ENCODE measurements around the gene LIAS. TPM values are rescaled to one million over a fixed set of nuclear protein-coding genes. Genes with fewer than 3 reads are reported as not detected.

Gene LIAS
- total RNA-seq, 1 donor from 2014 or later: 9.6 TPM

GRCh38 chr4:39480902-39481695 lies 22.2 kb downstream of the LIAS start:
- Histone ChIP-seq H3K9ac (ENCODE audit: low read length) (no peak overlapping the region), H3K4me2 (ENCODE audit: low read length) (no peak overlapping the region), H3K27me3 (ENCODE audit: insufficient read depth, low read length) (no peaks in the 10 kb centered on the region), H3K9me3 (ENCODE audit: insufficient read depth, low read depth, low read length) (peaks cover 4% of the 10 kb centered on the region), H3K79me2 (ENCODE audit: insufficient read depth, low read length) (no peaks in the 10 kb centered on the region), H3K4me1 (ENCODE audit: insufficient read depth, low read length) (no peaks in the 10 kb centered on the region), H2AFZ (ENCODE audit: low read depth, low read length) (no peak overlapping the region), H3K36me3 (ENCODE audit: insufficient read depth, low read length) (no peaks in the 10 kb centered on the region), H3K27ac (ENCODE audit: low read depth, low read length) (no peak overlapping the region), H3K4me3 (ENCODE audit: insufficient read depth, low read depth, low read length) (no peak overlapping the region), H4K20me1 (ENCODE audit: insufficient read depth, low read length) (no peaks in the 10 kb centered on the region)
- Mint-ChIP-seq H3K27me3 (ENCODE audit: low read depth, unreplicated experiment) (no peaks in the 10 kb centered on the region), H3K27ac (ENCODE audit: unreplicated experiment) (no peak overlapping the region), H3K36me3 (ENCODE audit: low read depth, unreplicated experiment) (peaks cover 6% of the 10 kb centered on the region), H3K4me1 (ENCODE audit: low read depth, unreplicated experiment) (no peaks in the 10 kb centered on the region), H3K4me3 (ENCODE audit: unreplicated experiment) (no peak overlapping the region), H3K9me3 (ENCODE audit: unreplicated experiment) (peaks cover 13% of the 10 kb centered on the region)
- DNase-seq (ENCODE audit: low read depth) (no peak), FAIRE-seq (no peak)
- TF ChIP-seq, protein P1, sequence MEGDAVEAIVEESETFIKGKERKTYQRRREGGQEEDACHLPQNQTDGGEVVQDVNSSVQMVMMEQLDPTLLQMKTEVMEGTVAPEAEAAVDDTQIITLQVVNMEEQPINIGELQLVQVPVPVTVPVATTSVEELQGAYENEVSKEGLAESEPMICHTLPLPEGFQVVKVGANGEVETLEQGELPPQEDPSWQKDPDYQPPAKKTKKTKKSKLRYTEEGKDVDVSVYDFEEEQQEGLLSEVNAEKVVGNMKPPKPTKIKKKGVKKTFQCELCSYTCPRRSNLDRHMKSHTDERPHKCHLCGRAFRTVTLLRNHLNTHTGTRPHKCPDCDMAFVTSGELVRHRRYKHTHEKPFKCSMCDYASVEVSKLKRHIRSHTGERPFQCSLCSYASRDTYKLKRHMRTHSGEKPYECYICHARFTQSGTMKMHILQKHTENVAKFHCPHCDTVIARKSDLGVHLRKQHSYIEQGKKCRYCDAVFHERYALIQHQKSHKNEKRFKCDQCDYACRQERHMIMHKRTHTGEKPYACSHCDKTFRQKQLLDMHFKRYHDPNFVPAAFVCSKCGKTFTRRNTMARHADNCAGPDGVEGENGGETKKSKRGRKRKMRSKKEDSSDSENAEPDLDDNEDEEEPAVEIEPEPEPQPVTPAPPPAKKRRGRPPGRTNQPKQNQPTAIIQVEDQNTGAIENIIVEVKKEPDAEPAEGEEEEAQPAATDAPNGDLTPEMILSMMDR (IDR thresholded peaks at IDR 0.05; ENCODE audit: insufficient read depth, low read depth, low read length): no peak
- no peak for TF ChIP-seq EZH2 (IDR thresholded peaks at IDR 0.05; ENCODE audit: insufficient read depth, low read length)

- Histone ChIP-seq H3K9me3 (ENCODE audit: insufficient read depth, low read depth, low read length) (peaks cover 4% of the 10 kb centered on the region), H3K9ac (ENCODE audit: low read length) (no peak overlapping the region), H3K4me1 (ENCODE audit: insufficient read depth, low read length) (no peaks in the 10 kb centered on the region), H3K36me3 (ENCODE audit: insufficient read depth, low read length) (no peaks in the 10 kb centered on the region), H3K79me2 (ENCODE audit: insufficient read depth, low read length) (no peaks in the 10 kb centered on the region), H3K4me2 (ENCODE audit: low read length) (no peak overlapping the region), H3K27ac (ENCODE audit: low read depth, low read length) (no peak overlapping the region), H4K20me1 (ENCODE audit: insufficient read depth, low read length) (no peaks in the 10 kb centered on the region), H3K27me3 (ENCODE audit: insufficient read depth, low read length) (no peaks in the 10 kb centered on the region), H3K4me3 (ENCODE audit: insufficient read depth, low read depth, low read length) (no peak overlapping the region), H2AFZ (ENCODE audit: low read depth, low read length) (no peak overlapping the region)
- DNase-seq (ENCODE audit: low read depth): no peak
- FAIRE-seq: no peak
- H3K4me1 Mint-ChIP-seq (ENCODE audit: low read depth, unreplicated experiment): no peaks in the 10 kb centered on the region
- H3K27ac Mint-ChIP-seq (ENCODE audit: unreplicated experiment): no peak overlapping the region
- peaks cover 6% of the 10 kb centered on the region for H3K36me3 Mint-ChIP-seq (ENCODE audit: low read depth, unreplicated experiment)
- H3K4me3 Mint-ChIP-seq (ENCODE audit: unreplicated experiment): no peak overlapping the region
- no peak for TF ChIP-seq EZH2 (IDR thresholded peaks at IDR 0.05; ENCODE audit: insufficient read depth, low read length)
- TF ChIP-seq, protein P1 (IDR thresholded peaks at IDR 0.05; ENCODE audit: insufficient read depth, low read depth, low read length): no peak
- H3K27me3 Mint-ChIP-seq (ENCODE audit: low read depth, unreplicated experiment): no peaks in the 10 kb centered on the region
- peaks cover 13% of the 10 kb centered on the region for H3K9me3 Mint-ChIP-seq (ENCODE audit: unreplicated experiment)
Measured at GRCh38 chr4:39484582-39485272, 25.9 kb downstream of the LIAS start.

Measured in astrocyte (in vitro differentiated cells and primary cell).